ENCODE results near the gene NEGR1. TPM values are rescaled to one million over a fixed set of nuclear protein-coding genes. Genes with fewer than 3 reads are reported as not detected.

The NEGR1 gene
- total RNA-seq, 1 donor from 2014 or later: 2.4 TPM

DNA sequence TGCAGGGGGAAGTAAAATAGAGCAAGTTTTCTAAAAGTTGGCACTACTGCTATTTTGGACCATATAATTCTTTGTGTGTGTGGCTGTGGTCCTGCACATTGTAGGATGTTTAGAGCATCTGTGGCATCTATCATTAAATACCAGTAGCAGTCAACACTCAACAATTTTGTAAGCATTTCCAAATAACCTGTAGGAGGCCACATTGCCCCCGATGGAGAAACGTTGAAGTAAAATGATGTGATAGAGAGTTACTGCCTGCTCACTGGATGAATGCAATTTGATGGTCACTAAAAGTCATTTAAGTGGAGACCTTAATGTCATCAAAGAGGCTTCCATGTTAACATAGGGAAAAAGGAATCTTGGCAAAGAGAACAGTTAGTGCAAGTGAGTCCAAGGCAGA is 560.8 kb downstream of the NEGR1 start:
- Mint-ChIP-seq H3K4me1 (peaks cover 2% of the 10 kb centered on the region), H3K27ac (no peak overlapping the region), H3K9me3 (no peaks in the 10 kb centered on the region), H3K27me3 (ENCODE audit: low read depth) (peaks cover 4% of the 10 kb centered on the region), H3K36me3 (no peaks in the 10 kb centered on the region), H3K4me3 (no peak overlapping the region)
- TF ChIP-seq, protein P1, sequence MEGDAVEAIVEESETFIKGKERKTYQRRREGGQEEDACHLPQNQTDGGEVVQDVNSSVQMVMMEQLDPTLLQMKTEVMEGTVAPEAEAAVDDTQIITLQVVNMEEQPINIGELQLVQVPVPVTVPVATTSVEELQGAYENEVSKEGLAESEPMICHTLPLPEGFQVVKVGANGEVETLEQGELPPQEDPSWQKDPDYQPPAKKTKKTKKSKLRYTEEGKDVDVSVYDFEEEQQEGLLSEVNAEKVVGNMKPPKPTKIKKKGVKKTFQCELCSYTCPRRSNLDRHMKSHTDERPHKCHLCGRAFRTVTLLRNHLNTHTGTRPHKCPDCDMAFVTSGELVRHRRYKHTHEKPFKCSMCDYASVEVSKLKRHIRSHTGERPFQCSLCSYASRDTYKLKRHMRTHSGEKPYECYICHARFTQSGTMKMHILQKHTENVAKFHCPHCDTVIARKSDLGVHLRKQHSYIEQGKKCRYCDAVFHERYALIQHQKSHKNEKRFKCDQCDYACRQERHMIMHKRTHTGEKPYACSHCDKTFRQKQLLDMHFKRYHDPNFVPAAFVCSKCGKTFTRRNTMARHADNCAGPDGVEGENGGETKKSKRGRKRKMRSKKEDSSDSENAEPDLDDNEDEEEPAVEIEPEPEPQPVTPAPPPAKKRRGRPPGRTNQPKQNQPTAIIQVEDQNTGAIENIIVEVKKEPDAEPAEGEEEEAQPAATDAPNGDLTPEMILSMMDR (IDR thresholded peaks at IDR 0.05; ENCODE audit: unreplicated experiment): no peak
- DNase-seq (ENCODE audit: low spot score in 2 of 2, unreplicated experiment in 2 of 2): no peak

DNA sequence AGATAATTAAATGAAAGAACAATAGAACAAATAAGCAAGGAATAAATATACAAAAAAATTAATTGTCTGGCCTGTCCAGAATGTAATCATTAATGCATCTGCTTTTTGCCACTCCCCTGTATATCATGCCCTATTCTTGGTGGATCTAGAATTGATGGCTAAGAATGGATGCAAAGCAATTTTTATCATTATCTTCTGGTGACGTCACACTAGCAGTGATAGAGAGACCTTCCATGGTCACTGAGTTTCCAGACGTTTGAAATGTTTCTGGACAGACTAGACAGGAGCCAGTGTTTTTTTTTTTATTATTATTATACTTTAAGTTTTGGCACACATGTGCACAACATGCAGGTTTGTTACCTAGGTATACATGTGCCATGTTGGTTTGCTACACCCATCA is 563.0 kb downstream of the NEGR1 start:
- Mint-ChIP-seq H3K4me1 (peaks cover 2% of the 10 kb centered on the region), H3K36me3 (no peaks in the 10 kb centered on the region), H3K27ac (no peak overlapping the region), H3K4me3 (no peak overlapping the region), H3K9me3 (peaks cover 9% of the 10 kb centered on the region), H3K27me3 (ENCODE audit: low read depth) (peaks cover 1% of the 10 kb centered on the region)
- DNase-seq (ENCODE audit: low spot score in 2 of 2, unreplicated experiment in 2 of 2): no peak
- TF ChIP-seq, protein P1 (IDR thresholded peaks at IDR 0.05; ENCODE audit: unreplicated experiment): no peak

DNA sequence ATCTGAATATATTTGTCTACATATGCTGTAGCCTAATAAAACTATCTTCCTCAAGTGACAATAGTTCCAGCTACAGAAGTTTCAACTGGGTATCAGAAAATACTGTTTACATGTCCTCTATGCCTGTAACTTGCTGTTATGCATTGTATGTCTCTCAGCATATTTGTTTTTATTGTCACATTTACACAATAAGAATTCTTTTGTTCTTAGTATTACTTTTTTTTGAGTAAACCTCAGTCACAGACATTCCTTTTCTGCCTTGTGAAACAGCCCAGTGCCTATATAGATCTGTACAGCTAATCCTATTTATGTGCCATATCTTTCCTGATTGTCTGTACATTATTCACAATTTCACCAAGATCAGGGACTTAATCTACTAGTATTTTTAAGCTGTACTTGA is 565.2 kb downstream of the NEGR1 start:
- DNase-seq (ENCODE audit: low spot score in 2 of 2, unreplicated experiment in 2 of 2): no peak
- TF ChIP-seq, protein P1 (IDR thresholded peaks at IDR 0.05; ENCODE audit: unreplicated experiment): no peak
- H3K4me1 Mint-ChIP-seq: no peaks in the 10 kb centered on the region
- no peaks in the 10 kb centered on the region for H3K27me3 Mint-ChIP-seq (ENCODE audit: low read depth)
- H3K27ac Mint-ChIP-seq: no peak overlapping the region
- H3K4me3 Mint-ChIP-seq: no peak overlapping the region
- peaks cover 9% of the 10 kb centered on the region for H3K9me3 Mint-ChIP-seq
- no peaks in the 10 kb centered on the region for H3K36me3 Mint-ChIP-seq

DNA sequence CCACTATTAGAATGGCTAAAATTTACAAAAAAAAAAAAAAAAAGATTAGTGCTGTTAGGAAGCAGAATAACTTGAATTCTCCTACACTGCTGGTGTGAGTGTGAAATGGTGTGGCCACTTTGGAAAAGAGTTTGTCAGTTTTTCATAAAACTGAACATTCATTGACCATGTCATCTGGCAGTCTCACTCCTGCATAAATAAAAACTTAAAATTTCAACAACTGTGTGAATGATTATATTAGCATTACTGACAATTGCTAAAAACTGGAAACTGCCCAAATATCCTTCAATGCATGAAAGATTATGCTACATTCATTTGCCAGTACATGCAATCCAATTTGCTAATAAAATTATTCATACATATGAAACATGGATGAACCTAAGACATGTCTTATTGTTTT is 570.9 kb downstream of the NEGR1 start:
- H3K27ac Mint-ChIP-seq: no peak overlapping the region
- TF ChIP-seq, protein P1 (IDR thresholded peaks at IDR 0.05; ENCODE audit: unreplicated experiment): no peak
- H3K27me3 Mint-ChIP-seq (ENCODE audit: low read depth): no peaks in the 10 kb centered on the region
- no peak for DNase-seq (ENCODE audit: low spot score in 2 of 2, unreplicated experiment in 2 of 2)
- no peaks in the 10 kb centered on the region for H3K4me1 Mint-ChIP-seq
- H3K4me3 Mint-ChIP-seq: no peak overlapping the region
- peaks cover 21% of the 10 kb centered on the region for H3K9me3 Mint-ChIP-seq
- H3K36me3 Mint-ChIP-seq: no peaks in the 10 kb centered on the region

DNA sequence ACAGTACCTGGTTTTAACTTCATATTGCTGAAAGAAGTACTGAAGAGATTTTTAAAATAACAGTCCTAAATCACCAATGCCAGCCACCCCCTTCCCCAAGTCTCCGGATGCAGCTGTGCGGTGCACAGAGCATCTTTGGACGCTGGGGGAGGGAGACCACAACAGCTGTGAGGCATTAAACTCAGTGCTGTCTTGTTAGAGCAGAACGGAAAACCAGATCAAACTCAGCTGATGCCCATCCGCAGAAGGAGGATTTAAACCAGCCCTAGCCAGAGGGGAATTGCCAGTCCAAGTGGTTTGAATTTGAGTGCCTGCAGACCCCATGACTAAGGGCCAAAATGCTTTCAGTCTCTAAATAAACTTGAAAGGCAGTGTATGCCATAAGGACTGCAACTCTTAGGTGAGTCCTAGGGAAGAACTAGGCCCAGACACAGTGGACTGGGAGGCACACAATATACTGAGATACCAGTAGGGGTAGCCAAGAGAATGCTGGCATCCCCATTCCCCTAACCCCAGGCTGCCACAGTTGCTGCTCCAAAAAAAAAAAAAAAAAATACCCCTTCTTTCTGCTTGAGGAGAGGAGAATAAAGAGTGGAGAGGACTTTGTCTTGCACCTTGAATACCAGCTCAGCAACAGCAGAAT is 576.2 kb downstream of the NEGR1 start:
- no peaks in the 10 kb centered on the region for H3K27me3 Mint-ChIP-seq (ENCODE audit: low read depth)
- H3K9me3 Mint-ChIP-seq: peaks cover 38% of the 10 kb centered on the region
- no peak overlapping the region for H3K27ac Mint-ChIP-seq
- H3K4me3 Mint-ChIP-seq: no peak overlapping the region
- DNase-seq (ENCODE audit: low spot score in 2 of 2, unreplicated experiment in 2 of 2): no peak
- no peaks in the 10 kb centered on the region for H3K4me1 Mint-ChIP-seq
- TF ChIP-seq, protein P1 (IDR thresholded peaks at IDR 0.05; ENCODE audit: unreplicated experiment): no peak
- H3K36me3 Mint-ChIP-seq: peaks cover 1% of the 10 kb centered on the region

DNA sequence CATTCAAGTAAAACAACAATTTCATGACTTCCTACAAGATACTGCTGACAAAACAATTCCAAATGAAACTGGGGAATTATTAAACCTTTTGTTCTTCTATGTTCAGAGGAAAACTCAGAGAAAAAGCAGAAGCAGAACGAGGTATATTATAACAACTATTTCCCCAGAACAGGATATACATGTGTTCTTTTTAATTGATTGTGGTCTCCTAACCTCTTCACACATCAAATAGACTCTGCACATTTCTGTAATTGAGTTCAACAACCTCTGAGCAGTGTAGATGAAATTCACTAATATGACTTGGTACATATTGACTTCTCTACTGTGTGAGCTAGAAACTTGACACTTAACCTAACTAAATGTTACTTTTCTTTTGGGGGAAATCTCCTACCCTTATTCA is 584.2 kb downstream of the NEGR1 start:
- H3K36me3 Mint-ChIP-seq: no peaks in the 10 kb centered on the region
- H3K27ac Mint-ChIP-seq: no peak overlapping the region
- no peaks in the 10 kb centered on the region for H3K4me1 Mint-ChIP-seq
- TF ChIP-seq, protein P1 (IDR thresholded peaks at IDR 0.05; ENCODE audit: unreplicated experiment): no peak
- H3K27me3 Mint-ChIP-seq (ENCODE audit: low read depth): peaks cover 3% of the 10 kb centered on the region
- DNase-seq (ENCODE audit: low spot score in 2 of 2, unreplicated experiment in 2 of 2): no peak
- H3K4me3 Mint-ChIP-seq: no peak overlapping the region
- peaks cover 21% of the 10 kb centered on the region for H3K9me3 Mint-ChIP-seq
